ENCODE data around the gene STRN4. TPM values are rescaled to one million over a fixed set of nuclear protein-coding genes. Genes with fewer than 3 reads are reported as not detected.

STRN4 gene
- total RNA-seq, 1 experiment from 2014 or later, result 143 TPM

DNA sequence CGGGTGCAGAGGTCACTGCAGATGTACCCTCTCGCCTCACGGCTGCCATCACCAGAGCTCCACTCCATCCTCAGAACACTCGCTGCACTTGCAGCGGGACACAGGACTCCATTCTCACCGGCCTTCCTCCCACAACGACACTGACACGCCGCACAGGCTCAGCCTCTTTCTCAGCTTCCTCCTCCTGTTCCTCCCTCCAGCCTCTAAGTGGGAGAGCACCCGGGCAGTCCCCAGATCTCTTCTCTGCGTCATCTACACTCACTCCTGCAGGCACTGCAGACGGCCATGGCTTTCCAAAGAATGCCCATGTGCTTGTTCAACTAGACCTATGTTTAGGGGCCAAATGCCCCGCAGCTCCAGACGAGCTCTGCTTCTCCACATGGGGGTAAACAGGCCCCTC is 14.7 kb downstream of the STRN4 start:
- Histone ChIP-seq H4K20me1 (ENCODE audit: control insufficient read depth, insufficient read depth, insufficient read length) (peaks cover 4% of the 10 kb centered on the region), H3K9ac (ENCODE audit: extremely low read depth, insufficient read length, low read length) (no peak overlapping the region), H3K56ac (ENCODE audit: insufficient read length, low read depth, low read length) (no peak overlapping the region), H3K4me2 (ENCODE audit: insufficient read depth, insufficient read length, low read length) (no peak overlapping the region), H2BK12ac (ENCODE audit: insufficient read length, low read depth, low read length) (no peak overlapping the region), H4K91ac (ENCODE audit: insufficient read length, low read depth, low read length) (no peak overlapping the region), H4K5ac (ENCODE audit: insufficient read length, low read depth, low read length) (no peak overlapping the region), H3K23me2 (ENCODE audit: insufficient read length, low read depth, low read length, poor library complexity, severe bottlenecking) (no peaks in the 10 kb centered on the region), H3K14ac (ENCODE audit: insufficient read depth, low read length) (no peak overlapping the region), H3K4me1 (ENCODE audit: insufficient read depth, low read length) (no peaks in the 10 kb centered on the region), H3K9me3 (ENCODE audit: control insufficient read depth, low read depth, low read length) (no peaks in the 10 kb centered on the region), H4K8ac (replicated peaks; ENCODE audit: insufficient read length, low read depth, low read length) (no peak overlapping the region), H3K79me2 (ENCODE audit: insufficient read depth, low read length) (no peaks in the 10 kb centered on the region; the same call in 1 of the 2 replicates), H2AK5ac (ENCODE audit: insufficient read length, low read length) (no peak overlapping the region), H3K18ac (ENCODE audit: insufficient read length, low read depth, low read length) (no peak overlapping the region), H2BK120ac (ENCODE audit: low read depth, low read length, poor library complexity, severe bottlenecking) (no peak overlapping the region), H2BK20ac (ENCODE audit: low read depth, low read length, poor library complexity, severe bottlenecking) (no peak overlapping the region), H2BK5ac (ENCODE audit: insufficient read length, low read length) (no peak overlapping the region), H2AFZ (ENCODE audit: low read length) (no peak overlapping the region), H3K4ac (ENCODE audit: low read depth, low read length) (no peak overlapping the region), H3K23ac (ENCODE audit: insufficient read length, low read depth, low read length) (no peak overlapping the region), H3K27me3 (ENCODE audit: insufficient read depth, low read length) (no peaks in the 10 kb centered on the region), H3K79me1 (ENCODE audit: insufficient read depth, low read depth, low read length, poor library complexity, severe bottlenecking) (no peaks in the 10 kb centered on the region), H3K27ac (ENCODE audit: insufficient read length, low read depth, low read length) (no peak overlapping the region), H3T11ph (ENCODE audit: low read length) (no peak overlapping the region), H2BK15ac (ENCODE audit: low read depth, low read length) (no peak overlapping the region)
- Mint-ChIP-seq H3K36me3 (ENCODE audit: insufficient read depth in 1 of 3, low read depth in 3 of 3) (peaks cover 41 to 83% (median 80%) of the 10 kb centered on the region in 3 experiments), H3K9me3 (no peaks in the 10 kb centered on the region), H3K27ac (peak overlapping the region; percentile 56 to 87 (median 84); a peak in 6 of 7 replicates), H3K4me1 (peaks cover 8 to 17% of the 10 kb centered on the region in 2 experiments), H3K4me3 (no peak overlapping the region), H3K27me3 (ENCODE audit: low read depth) (no peaks in the 10 kb centered on the region; the same call in 1 of the 2 replicates)
- TF ChIP-seq, protein P1, sequence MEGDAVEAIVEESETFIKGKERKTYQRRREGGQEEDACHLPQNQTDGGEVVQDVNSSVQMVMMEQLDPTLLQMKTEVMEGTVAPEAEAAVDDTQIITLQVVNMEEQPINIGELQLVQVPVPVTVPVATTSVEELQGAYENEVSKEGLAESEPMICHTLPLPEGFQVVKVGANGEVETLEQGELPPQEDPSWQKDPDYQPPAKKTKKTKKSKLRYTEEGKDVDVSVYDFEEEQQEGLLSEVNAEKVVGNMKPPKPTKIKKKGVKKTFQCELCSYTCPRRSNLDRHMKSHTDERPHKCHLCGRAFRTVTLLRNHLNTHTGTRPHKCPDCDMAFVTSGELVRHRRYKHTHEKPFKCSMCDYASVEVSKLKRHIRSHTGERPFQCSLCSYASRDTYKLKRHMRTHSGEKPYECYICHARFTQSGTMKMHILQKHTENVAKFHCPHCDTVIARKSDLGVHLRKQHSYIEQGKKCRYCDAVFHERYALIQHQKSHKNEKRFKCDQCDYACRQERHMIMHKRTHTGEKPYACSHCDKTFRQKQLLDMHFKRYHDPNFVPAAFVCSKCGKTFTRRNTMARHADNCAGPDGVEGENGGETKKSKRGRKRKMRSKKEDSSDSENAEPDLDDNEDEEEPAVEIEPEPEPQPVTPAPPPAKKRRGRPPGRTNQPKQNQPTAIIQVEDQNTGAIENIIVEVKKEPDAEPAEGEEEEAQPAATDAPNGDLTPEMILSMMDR (conservative IDR thresholded peaks at IDR 0.05), result no peak
- DNase-seq, result no peak
- no CpG with 5 or more reads among the region's 14 CpGs for WGBS (ENCODE audit: extremely low coverage, insufficient read length, low lambda C conversion rate)
